ENCODE measurements around the gene AFDN. TPM values are rescaled to one million over a fixed set of nuclear protein-coding genes. Genes with fewer than 3 reads are reported as not detected.

Gene AFDN
- total and polyA plus RNA-seq, 2 of the 8 experiments (the other 6 are each of a cell fraction or from before 2014, with no cell fraction given): 53.4 to 192 TPM

DNA sequence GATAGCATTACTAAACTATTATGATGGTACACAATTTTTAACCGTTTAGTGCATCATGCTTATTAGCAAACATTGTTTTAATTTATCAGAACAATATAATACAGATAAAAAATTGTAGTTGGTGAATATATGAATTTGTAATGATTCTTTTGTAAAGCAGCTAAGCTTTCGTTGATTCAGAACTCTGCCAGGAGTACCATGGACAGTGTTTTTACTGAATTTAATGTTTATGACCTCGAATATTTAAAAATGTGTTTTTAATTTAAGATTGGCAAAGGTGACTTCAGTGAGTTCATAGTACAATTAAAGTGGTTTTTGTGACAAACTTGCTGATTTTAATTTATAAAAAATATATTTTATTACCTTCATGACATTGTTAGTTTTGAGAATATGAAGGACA is 10.0 kb downstream of the AFDN start (continued):
- TF ChIP-seq, protein P1, sequence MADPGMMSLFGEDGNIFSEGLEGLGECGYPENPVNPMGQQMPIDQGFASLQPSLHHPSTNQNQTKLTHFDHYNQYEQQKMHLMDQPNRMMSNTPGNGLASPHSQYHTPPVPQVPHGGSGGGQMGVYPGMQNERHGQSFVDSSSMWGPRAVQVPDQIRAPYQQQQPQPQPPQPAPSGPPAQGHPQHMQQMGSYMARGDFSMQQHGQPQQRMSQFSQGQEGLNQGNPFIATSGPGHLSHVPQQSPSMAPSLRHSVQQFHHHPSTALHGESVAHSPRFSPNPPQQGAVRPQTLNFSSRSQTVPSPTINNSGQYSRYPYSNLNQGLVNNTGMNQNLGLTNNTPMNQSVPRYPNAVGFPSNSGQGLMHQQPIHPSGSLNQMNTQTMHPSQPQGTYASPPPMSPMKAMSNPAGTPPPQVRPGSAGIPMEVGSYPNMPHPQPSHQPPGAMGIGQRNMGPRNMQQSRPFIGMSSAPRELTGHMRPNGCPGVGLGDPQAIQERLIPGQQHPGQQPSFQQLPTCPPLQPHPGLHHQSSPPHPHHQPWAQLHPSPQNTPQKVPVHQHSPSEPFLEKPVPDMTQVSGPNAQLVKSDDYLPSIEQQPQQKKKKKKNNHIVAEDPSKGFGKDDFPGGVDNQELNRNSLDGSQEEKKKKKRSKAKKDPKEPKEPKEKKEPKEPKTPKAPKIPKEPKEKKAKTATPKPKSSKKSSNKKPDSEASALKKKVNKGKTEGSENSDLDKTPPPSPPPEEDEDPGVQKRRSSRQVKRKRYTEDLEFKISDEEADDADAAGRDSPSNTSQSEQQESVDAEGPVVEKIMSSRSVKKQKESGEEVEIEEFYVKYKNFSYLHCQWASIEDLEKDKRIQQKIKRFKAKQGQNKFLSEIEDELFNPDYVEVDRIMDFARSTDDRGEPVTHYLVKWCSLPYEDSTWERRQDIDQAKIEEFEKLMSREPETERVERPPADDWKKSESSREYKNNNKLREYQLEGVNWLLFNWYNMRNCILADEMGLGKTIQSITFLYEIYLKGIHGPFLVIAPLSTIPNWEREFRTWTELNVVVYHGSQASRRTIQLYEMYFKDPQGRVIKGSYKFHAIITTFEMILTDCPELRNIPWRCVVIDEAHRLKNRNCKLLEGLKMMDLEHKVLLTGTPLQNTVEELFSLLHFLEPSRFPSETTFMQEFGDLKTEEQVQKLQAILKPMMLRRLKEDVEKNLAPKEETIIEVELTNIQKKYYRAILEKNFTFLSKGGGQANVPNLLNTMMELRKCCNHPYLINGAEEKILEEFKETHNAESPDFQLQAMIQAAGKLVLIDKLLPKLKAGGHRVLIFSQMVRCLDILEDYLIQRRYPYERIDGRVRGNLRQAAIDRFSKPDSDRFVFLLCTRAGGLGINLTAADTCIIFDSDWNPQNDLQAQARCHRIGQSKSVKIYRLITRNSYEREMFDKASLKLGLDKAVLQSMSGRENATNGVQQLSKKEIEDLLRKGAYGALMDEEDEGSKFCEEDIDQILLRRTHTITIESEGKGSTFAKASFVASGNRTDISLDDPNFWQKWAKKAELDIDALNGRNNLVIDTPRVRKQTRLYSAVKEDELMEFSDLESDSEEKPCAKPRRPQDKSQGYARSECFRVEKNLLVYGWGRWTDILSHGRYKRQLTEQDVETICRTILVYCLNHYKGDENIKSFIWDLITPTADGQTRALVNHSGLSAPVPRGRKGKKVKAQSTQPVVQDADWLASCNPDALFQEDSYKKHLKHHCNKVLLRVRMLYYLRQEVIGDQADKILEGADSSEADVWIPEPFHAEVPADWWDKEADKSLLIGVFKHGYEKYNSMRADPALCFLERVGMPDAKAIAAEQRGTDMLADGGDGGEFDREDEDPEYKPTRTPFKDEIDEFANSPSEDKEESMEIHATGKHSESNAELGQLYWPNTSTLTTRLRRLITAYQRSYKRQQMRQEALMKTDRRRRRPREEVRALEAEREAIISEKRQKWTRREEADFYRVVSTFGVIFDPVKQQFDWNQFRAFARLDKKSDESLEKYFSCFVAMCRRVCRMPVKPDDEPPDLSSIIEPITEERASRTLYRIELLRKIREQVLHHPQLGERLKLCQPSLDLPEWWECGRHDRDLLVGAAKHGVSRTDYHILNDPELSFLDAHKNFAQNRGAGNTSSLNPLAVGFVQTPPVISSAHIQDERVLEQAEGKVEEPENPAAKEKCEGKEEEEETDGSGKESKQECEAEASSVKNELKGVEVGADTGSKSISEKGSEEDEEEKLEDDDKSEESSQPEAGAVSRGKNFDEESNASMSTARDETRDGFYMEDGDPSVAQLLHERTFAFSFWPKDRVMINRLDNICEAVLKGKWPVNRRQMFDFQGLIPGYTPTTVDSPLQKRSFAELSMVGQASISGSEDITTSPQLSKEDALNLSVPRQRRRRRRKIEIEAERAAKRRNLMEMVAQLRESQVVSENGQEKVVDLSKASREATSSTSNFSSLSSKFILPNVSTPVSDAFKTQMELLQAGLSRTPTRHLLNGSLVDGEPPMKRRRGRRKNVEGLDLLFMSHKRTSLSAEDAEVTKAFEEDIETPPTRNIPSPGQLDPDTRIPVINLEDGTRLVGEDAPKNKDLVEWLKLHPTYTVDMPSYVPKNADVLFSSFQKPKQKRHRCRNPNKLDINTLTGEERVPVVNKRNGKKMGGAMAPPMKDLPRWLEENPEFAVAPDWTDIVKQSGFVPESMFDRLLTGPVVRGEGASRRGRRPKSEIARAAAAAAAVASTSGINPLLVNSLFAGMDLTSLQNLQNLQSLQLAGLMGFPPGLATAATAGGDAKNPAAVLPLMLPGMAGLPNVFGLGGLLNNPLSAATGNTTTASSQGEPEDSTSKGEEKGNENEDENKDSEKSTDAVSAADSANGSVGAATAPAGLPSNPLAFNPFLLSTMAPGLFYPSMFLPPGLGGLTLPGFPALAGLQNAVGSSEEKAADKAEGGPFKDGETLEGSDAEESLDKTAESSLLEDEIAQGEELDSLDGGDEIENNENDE (IDR thresholded peaks at IDR 0.05; ENCODE audit: insufficient replicate concordance, low read length): no peak
- TF ChIP-seq CHD1 (IDR thresholded peaks at IDR 0.05; ENCODE audit: low read depth, low read length) (no peak), KDM5A (IDR thresholded peaks at IDR 0.05; ENCODE audit: low read length) (no peak), EZH2 (IDR thresholded peaks at IDR 0.05; ENCODE audit: low read depth, low read length, severe bottlenecking) (no peak), PHF8 (conservative IDR thresholded peaks at IDR 0.05; ENCODE audit: low read depth, low read length) (no peak), JUND (IDR thresholded peaks at IDR 0.05; ENCODE audit: low read length) (no peak), CHD2 (IDR thresholded peaks at IDR 0.05; ENCODE audit: low read length) (no peak)

All from H1 (cell line).